WERI-Rb-1 (cell line): ENCODE data around the gene DGAT2.

Source experiments
- DNase-seq: peaks from one replicate; pipeline ENCODE4 v3.0.0-alpha.2; 2020
- H3K27ac ChIP-seq: fragments of 250-450 bp; sonication (Bioruptor Pico); 2 replicates; pipeline ENCODE4 v1.5.1; 2020; ENCODE audit warnings: mild to moderate bottlenecking, moderate library complexity
- H3K27me3 ChIP-seq: fragments of 250-450 bp; sonication (Bioruptor Pico); 2 replicates; pipeline ENCODE4 v1.5.1; 2021; ENCODE audit warnings: mild to moderate bottlenecking, low read depth, moderate library complexity; ENCODE audit not compliant: insufficient read depth, severe bottlenecking
- H3K36me3 ChIP-seq: fragments of 250-450 bp; sonication (Bioruptor Pico); 2 replicates; pipeline ENCODE4 v1.5.1; 2020; ENCODE audit warnings: mild to moderate bottlenecking, moderate library complexity
- H3K4me3 ChIP-seq: 2 replicates; pipeline ENCODE4 v1.5.1; 2011; ENCODE audit warnings: low read depth, mild to moderate bottlenecking, control low read depth, low read length
- H3K9me3 ChIP-seq: fragments of 250-450 bp; sonication (Bioruptor Pico); 2 replicates; pipeline ENCODE4 v1.5.1; 2021; ENCODE audit warnings: mild to moderate bottlenecking, moderate library complexity; ENCODE audit not compliant: severe bottlenecking
- CTCF ChIP-seq: IDR thresholded peaks from 2 replicates; pipeline ENCODE4 v1.5.1; 2011; ENCODE audit warnings: low read depth, mild to moderate bottlenecking, control low read depth, inconsistent platforms, low read length

Gene DGAT2

DNA sequence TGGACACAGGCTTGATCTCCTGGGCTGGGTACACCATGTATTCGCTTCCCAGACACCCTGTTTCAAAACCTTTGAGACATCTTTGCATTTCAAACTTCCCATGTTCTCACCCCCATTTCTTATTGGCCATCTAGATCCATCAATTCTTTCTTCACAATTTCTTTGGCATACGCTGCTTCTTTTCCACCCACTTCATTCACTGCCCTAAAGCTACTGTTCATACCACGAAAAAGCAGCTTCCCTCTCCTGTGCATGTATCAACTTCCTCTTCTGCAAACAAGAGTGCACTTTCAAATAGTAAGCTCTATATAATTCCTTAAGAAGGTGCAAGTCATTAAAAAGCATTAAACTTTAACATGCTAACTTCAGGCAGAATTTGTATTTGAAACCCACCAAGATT is 67.8 kb downstream of the DGAT2 start:
- Histone ChIP-seq H3K27ac (no peak overlapping the region), H3K9me3 (no peaks in the 10 kb centered on the region), H3K27me3 (no peaks in the 10 kb centered on the region), H3K4me3 (no peak overlapping the region), H3K36me3 (peaks cover 3% of the 10 kb centered on the region; the same call in 1 of the 2 replicates)
- no peak for DNase-seq
- TF ChIP-seq CTCF: no peak

- no peaks in the 10 kb centered on the region for H3K9me3 ChIP-seq
- DNase-seq: no peak
- no peak for TF ChIP-seq CTCF
- no peak overlapping the region for H3K27ac ChIP-seq
- H3K4me3 ChIP-seq: no peak overlapping the region
- no peaks in the 10 kb centered on the region for H3K36me3 ChIP-seq
- no peaks in the 10 kb centered on the region for H3K27me3 ChIP-seq
Observed at GRCh38 chr11:75839851-75840250, 71.3 kb downstream of the DGAT2 start.

DNA sequence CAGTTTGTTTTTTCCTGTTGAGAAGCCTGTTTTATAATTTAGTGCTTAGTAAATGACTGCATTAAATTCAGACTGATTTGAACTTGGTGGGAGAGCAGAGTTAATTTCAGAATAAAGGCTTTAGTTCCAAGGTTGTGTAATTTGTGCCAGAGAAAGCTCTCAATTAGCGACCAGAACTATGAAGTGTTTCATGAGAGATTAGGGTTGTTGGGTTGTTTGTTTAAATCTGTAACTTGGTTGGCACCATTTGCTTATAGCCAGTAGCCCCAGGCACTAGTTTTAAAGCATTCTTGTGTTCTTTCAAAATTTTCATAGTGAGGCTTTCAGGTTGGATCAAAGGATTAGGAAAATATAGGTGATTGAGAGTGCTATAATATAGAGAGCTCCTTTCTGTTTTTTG is 71.9 kb downstream of the DGAT2 start:
- H3K9me3 ChIP-seq: no peaks in the 10 kb centered on the region
- DNase-seq: no peak
- H3K27ac ChIP-seq: no peak overlapping the region
- TF ChIP-seq CTCF: no peak
- no peaks in the 10 kb centered on the region for H3K27me3 ChIP-seq
- no peaks in the 10 kb centered on the region for H3K36me3 ChIP-seq
- no peak overlapping the region for H3K4me3 ChIP-seq

DNA sequence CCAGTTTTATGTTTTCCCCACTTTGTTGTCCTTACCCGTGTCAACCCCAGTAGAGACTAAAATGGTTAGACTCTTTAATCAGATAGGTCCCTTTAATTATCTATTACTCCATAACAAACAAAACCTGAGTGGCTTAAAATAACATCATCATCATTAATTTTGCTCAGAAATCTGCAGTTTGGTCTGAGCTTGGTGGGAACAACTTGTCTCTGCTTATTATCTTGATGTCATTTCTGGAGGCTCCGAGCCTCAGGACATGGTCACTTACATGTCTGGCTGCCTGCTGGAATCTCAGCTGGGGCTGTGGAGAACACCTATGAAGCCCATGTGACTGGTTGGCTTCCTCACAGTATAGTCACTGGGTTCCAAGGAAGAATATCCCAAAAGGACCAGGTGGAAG is 73.2 kb downstream of the DGAT2 start:
- TF ChIP-seq CTCF: no peak
- Histone ChIP-seq H3K27me3 (no peaks in the 10 kb centered on the region), H3K36me3 (no peaks in the 10 kb centered on the region), H3K4me3 (no peak overlapping the region), H3K27ac (no peak overlapping the region), H3K9me3 (no peaks in the 10 kb centered on the region)
- no peak for DNase-seq

DNA sequence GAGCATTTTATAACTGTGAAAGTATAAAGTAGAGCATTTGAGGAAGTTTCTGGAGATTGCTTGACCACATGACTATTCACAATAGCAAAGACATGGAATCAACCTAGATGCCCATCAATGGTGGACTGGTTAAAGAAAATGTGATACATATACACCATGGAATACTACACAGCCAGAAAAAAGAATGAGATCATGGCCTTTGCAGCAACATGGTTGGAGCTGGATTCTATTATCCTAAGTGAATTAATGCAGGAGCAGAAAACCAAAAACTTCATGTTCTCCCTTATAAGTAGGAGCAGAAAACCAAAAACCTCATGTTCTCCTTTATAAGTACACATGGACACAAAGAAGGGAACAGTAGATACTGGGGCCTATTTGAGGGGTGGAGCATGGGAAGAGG is 76.7 kb downstream of the DGAT2 start:
- H3K4me3 ChIP-seq: no peak overlapping the region

More for the DNA sequence above, 76.7 kb downstream of the DGAT2 start:
- no peak for DNase-seq
- Histone ChIP-seq H3K27me3 (no peaks in the 10 kb centered on the region), H3K27ac (no peak overlapping the region), H3K9me3 (no peaks in the 10 kb centered on the region), H3K36me3 (no peaks in the 10 kb centered on the region)
- TF ChIP-seq CTCF: no peak
